HG03439 (cell line): ENCODE results near the gene RRAS2.
A peak's percentile ranks its signal among the peaks of the same experiment; 100 is the strongest.
"Not testable (repeated sequence)": the region's sequence is repeated elsewhere in the genome, so short reads cannot be mapped to it uniquely, and the experiment has no call there.

Experiments
- ATAC-seq: cut with Tn5 transposase; IDR thresholded peaks from one replicate; pipeline ENCODE4 v1.9.1; 2021; ENCODE audit warnings: mild to moderate bottlenecking, moderate library complexity; ENCODE audit not compliant: unreplicated experiment

RRAS2 gene

GRCh38 chr11:14358729-14359439, at the start of gene RRAS2:
TSS of gene RRAS2 (minus strand) at chr11:14359183. CDS start at chr11:14358870, 313 bp downstream.
- ATAC-seq, result peak; percentile 79

GRCh38 chr11:14408612-14409011, 49.6 kb upstream of the RRAS2 start:
- no peak for ATAC-seq

- ATAC-seq, result not testable (repeated sequence)
Measured at GRCh38 chr11:14406116-14406515, 47.1 kb upstream of the RRAS2 start.

- ATAC-seq, result not testable (repeated sequence)
Measured at GRCh38 chr11:14403528-14403927, 44.5 kb upstream of the RRAS2 start.

GRCh38 chr11:14399087-14399486, 40.1 kb upstream of the RRAS2 start:
- no peak for ATAC-seq

- no peak for ATAC-seq
Measured at GRCh38 chr11:14396273-14396672, 37.3 kb upstream of the RRAS2 start.

GRCh38 chr11:14393889-14394288, 34.9 kb upstream of the RRAS2 start:
- no peak for ATAC-seq

GRCh38 chr11:14393129-14393528, 34.1 kb upstream of the RRAS2 start:
- no peak for ATAC-seq

- ATAC-seq, result no peak
Measured at GRCh38 chr11:14390669-14391068, 31.7 kb upstream of the RRAS2 start.

- no peak for ATAC-seq
Measured at GRCh38 chr11:14388352-14388751, 29.4 kb upstream of the RRAS2 start.

- ATAC-seq, result no peak
Measured at GRCh38 chr11:14386895-14387480, 28.0 kb upstream of the RRAS2 start.

GRCh38 chr11:14386081-14386480, 27.1 kb upstream of the RRAS2 start:
- ATAC-seq, result no peak

- no peak for ATAC-seq
Measured at GRCh38 chr11:14384338-14384737, 25.4 kb upstream of the RRAS2 start.

- no peak for ATAC-seq
Measured at GRCh38 chr11:14381968-14382367, 23.0 kb upstream of the RRAS2 start.

GRCh38 chr11:14380947-14381561, 22.1 kb upstream of the RRAS2 start:
- ATAC-seq, result peak; percentile 80

- ATAC-seq, result no peak
Measured at GRCh38 chr11:14380125-14380936, 21.3 kb upstream of the RRAS2 start.

GRCh38 chr11:14378171-14378570, 19.2 kb upstream of the RRAS2 start:
- ATAC-seq, result no peak

GRCh38 chr11:14376920-14377319, 17.9 kb upstream of the RRAS2 start:
- no peak for ATAC-seq

GRCh38 chr11:14374922-14375830, 16.2 kb upstream of the RRAS2 start:
- no peak for ATAC-seq

GRCh38 chr11:14373941-14374646, 15.1 kb upstream of the RRAS2 start:
- ATAC-seq, result no peak
